ENCODE measurements around the gene GATAD2A.

- TF ChIP-seq SUZ12 (IDR thresholded peaks at IDR 0.05; ENCODE audit: extremely low read depth, insufficient read depth, insufficient read length) (no peak), ZNF274 (IDR thresholded peaks at IDR 0.05; ENCODE audit: low read depth, low read length) (no peak), YY1 (IDR thresholded peaks at IDR 0.05; ENCODE audit: insufficient read depth, insufficient read length) (no peak)
Observed at GRCh38 chr19:19544954-19545591, 139.6 kb downstream of the GATAD2A start.

All from NT2/D1 (cell line).